Effector memory CD4-positive, alpha-beta T cell (primary cell): ENCODE data around the gene FAM193A.
A peak's percentile ranks its signal among the peaks of the same experiment; 100 is the strongest.
"Not testable (repeated sequence)": the region's sequence is repeated elsewhere in the genome, so short reads cannot be mapped to it uniquely, and the experiment has no call there.

Experiments used
- DNase-seq, 3 donors: peaks; one replicate each; pipeline ENCODE4 v3.0.0-alpha.2; 2020
- H3K27ac ChIP-seq: 2 replicates; pipeline ENCODE4 v1.7.0; 2013; ENCODE audit warnings: mild to moderate bottlenecking, low read length, moderate library complexity; ENCODE audit not compliant: insufficient read depth, poor library complexity, severe bottlenecking
- H3K27me3 ChIP-seq: replicated peaks from 2 replicates; pipeline ENCODE4 v1.7.0; 2013; ENCODE audit warnings: mild to moderate bottlenecking, low read length; ENCODE audit not compliant: insufficient read depth, control insufficient read depth, poor library complexity, severe bottlenecking
- H3K36me3 ChIP-seq: 2 replicates; pipeline ENCODE4 v1.7.0; 2013; ENCODE audit warnings: mild to moderate bottlenecking, low read length, moderate library complexity; ENCODE audit not compliant: control insufficient read depth, insufficient read depth
- H3K4me1 ChIP-seq: 2 replicates; pipeline ENCODE4 v1.7.0; 2013; ENCODE audit warnings: low read length, mild to moderate bottlenecking; ENCODE audit not compliant: control insufficient read depth, insufficient read depth, poor library complexity, severe bottlenecking
- H3K4me3 ChIP-seq: 2 replicates; pipeline ENCODE4 v1.7.0; 2013; ENCODE audit warnings: low read length, low read depth, mild to moderate bottlenecking; ENCODE audit not compliant: insufficient read depth, poor library complexity, severe bottlenecking
- H3K9me3 ChIP-seq: 2 replicates; pipeline ENCODE4 v1.7.0; 2013; ENCODE audit warnings: mild to moderate bottlenecking, low read length, moderate library complexity; ENCODE audit not compliant: control insufficient read depth

FAM193A gene

GRCh38 chr4:2714061-2714770, 177.8 kb downstream of the FAM193A start:
- peaks cover 13% of the 10 kb centered on the region for H3K4me1 ChIP-seq
- no peak overlapping the region for H3K27ac ChIP-seq
- no peaks in the 10 kb centered on the region for H3K9me3 ChIP-seq
- H3K4me3 ChIP-seq = no peak overlapping the region
- peaks cover 28% of the 10 kb centered on the region for H3K36me3 ChIP-seq
- DNase-seq = peak in 1 of 3 donors; percentile 23
- no peaks in the 10 kb centered on the region for H3K27me3 ChIP-seq

- H3K9me3 ChIP-seq = no peaks in the 10 kb centered on the region
- no peak overlapping the region for H3K27ac ChIP-seq
- peaks cover 30% of the 10 kb centered on the region for H3K36me3 ChIP-seq
- H3K4me3 ChIP-seq = no peak overlapping the region
- peaks cover 13% of the 10 kb centered on the region for H3K4me1 ChIP-seq
- no peak for DNase-seq
- H3K27me3 ChIP-seq = no peaks in the 10 kb centered on the region
Observed at GRCh38 chr4:2714918-2715317, 178.5 kb downstream of the FAM193A start.

GRCh38 chr4:2715426-2715825, 179.0 kb downstream of the FAM193A start:
- H3K9me3 ChIP-seq = no peaks in the 10 kb centered on the region
- H3K27me3 ChIP-seq = no peaks in the 10 kb centered on the region
- H3K4me3 ChIP-seq = no peak overlapping the region
- DNase-seq = no peak
- peaks cover 13% of the 10 kb centered on the region for H3K4me1 ChIP-seq
- H3K36me3 ChIP-seq = peaks cover 35% of the 10 kb centered on the region
- no peak overlapping the region for H3K27ac ChIP-seq

- Histone ChIP-seq H3K27me3 (no peaks in the 10 kb centered on the region), H3K4me1 (peaks cover 13% of the 10 kb centered on the region), H3K9me3 (no peaks in the 10 kb centered on the region), H3K27ac (no peak overlapping the region), H3K4me3 (no peak overlapping the region), H3K36me3 (peaks cover 39% of the 10 kb centered on the region)
- no peak for DNase-seq
Observed at GRCh38 chr4:2716236-2716635, 179.8 kb downstream of the FAM193A start.

- Histone ChIP-seq H3K27me3 (no peaks in the 10 kb centered on the region), H3K36me3 (peaks cover 28% of the 10 kb centered on the region), H3K4me1 (no peaks in the 10 kb centered on the region), H3K4me3 (no peak overlapping the region), H3K9me3 (no peaks in the 10 kb centered on the region), H3K27ac (no peak overlapping the region)
- no peak for DNase-seq
Observed at GRCh38 chr4:2721586-2721985, 185.1 kb downstream of the FAM193A start.

GRCh38 chr4:2722033-2722432, 185.6 kb downstream of the FAM193A start:
- DNase-seq = no peak
- Histone ChIP-seq H3K27me3 (no peaks in the 10 kb centered on the region), H3K27ac (no peak overlapping the region), H3K9me3 (no peaks in the 10 kb centered on the region), H3K4me1 (no peaks in the 10 kb centered on the region), H3K4me3 (no peak overlapping the region), H3K36me3 (peaks cover 27% of the 10 kb centered on the region)

- Histone ChIP-seq H3K4me1 (no peaks in the 10 kb centered on the region), H3K4me3 (no peak overlapping the region), H3K36me3 (peaks cover 16% of the 10 kb centered on the region), H3K9me3 (no peaks in the 10 kb centered on the region), H3K27ac (no peak overlapping the region), H3K27me3 (no peaks in the 10 kb centered on the region)
- DNase-seq = no peak
Observed at GRCh38 chr4:2723751-2724150, 187.3 kb downstream of the FAM193A start.

GRCh38 chr4:2725380-2725779, 188.9 kb downstream of the FAM193A start:
- no peak overlapping the region for H3K4me3 ChIP-seq
- H3K9me3 ChIP-seq = no peaks in the 10 kb centered on the region
- peaks cover 12% of the 10 kb centered on the region for H3K36me3 ChIP-seq
- H3K27ac ChIP-seq = no peak overlapping the region
- no peaks in the 10 kb centered on the region for H3K4me1 ChIP-seq
- no peaks in the 10 kb centered on the region for H3K27me3 ChIP-seq
- no peak for DNase-seq

- not testable (repeated sequence) for H3K4me1 ChIP-seq, H3K9me3 ChIP-seq, H3K36me3 ChIP-seq, H3K4me3 ChIP-seq, H3K27ac ChIP-seq, DNase-seq, H3K27me3 ChIP-seq
Observed at GRCh38 chr4:2726881-2727280, 190.4 kb downstream of the FAM193A start.

- Histone ChIP-seq H3K36me3 (peaks cover 23% of the 10 kb centered on the region), H3K4me3 (no peak overlapping the region), H3K4me1 (no peaks in the 10 kb centered on the region), H3K27me3 (no peaks in the 10 kb centered on the region), H3K27ac (no peak overlapping the region), H3K9me3 (no peaks in the 10 kb centered on the region)
- DNase-seq = no peak
Observed at GRCh38 chr4:2728221-2728620, 191.8 kb downstream of the FAM193A start.
